Small intestine (tissue), 7 donors: Measurements from ENCODE around the gene RAD51C. TPM values are rescaled to one million over a fixed set of nuclear protein-coding genes. Genes with fewer than 3 reads are reported as not detected.
A peak's percentile ranks its signal among the peaks of the same experiment; 100 is the strongest.
"Not testable (repeated sequence)": the region's sequence is repeated elsewhere in the genome, so short reads cannot be mapped to it uniquely, and the experiment has no call there.

Source experiments
- DNase-seq, 2 donors: peaks; one replicate each; pipeline versions ENCODE4 v3.0.0 to v3.0.0-alpha.2; 2013
- FAIRE-seq: peaks from 2 replicates; lab custom pipeline; 2012; peaks lifted over from hg19 to GRCh38; lab: Jason Lieb, UNC
- H3K27ac ChIP-seq, 3 donors: one replicate each; pipeline ENCODE4 v1.5.1; 2013; ENCODE audit warnings: low read length in 2 of 3, mild to moderate bottlenecking in 2 of 3, control low read depth in 1 of 3, inconsistent platforms in 1 of 3, low read depth in 1 of 3, moderate library complexity in 1 of 3
- H3K27me3 ChIP-seq, 3 donors: one replicate each; pipeline ENCODE4 v1.6.1; 2013; ENCODE audit warnings: low read length in 3 of 3, inconsistent platforms in 1 of 3; ENCODE audit not compliant: control insufficient read depth in 3 of 3, insufficient read depth in 3 of 3
- H3K36me3 ChIP-seq, 3 donors: one replicate each; pipeline ENCODE4 v1.6.1; 2013; ENCODE audit warnings: low read length in 3 of 3, inconsistent platforms in 1 of 3, low read depth in 1 of 3, mild to moderate bottlenecking in 1 of 3, moderate library complexity in 1 of 3; ENCODE audit not compliant: control insufficient read depth in 3 of 3, insufficient read depth in 2 of 3
- H3K4me1 ChIP-seq, 3 donors: one replicate each; pipeline ENCODE4 v1.6.1; 2013; ENCODE audit warnings: low read length in 2 of 3, inconsistent platforms in 1 of 3, low read depth in 1 of 3, mild to moderate bottlenecking in 1 of 3, moderate library complexity in 1 of 3; ENCODE audit not compliant: control insufficient read depth in 3 of 3, insufficient read depth in 2 of 3
- H3K4me3 ChIP-seq, 3 donors: one replicate each; pipeline ENCODE4 v1.5.1; 2013; ENCODE audit warnings: low read length in 3 of 3, control low read depth in 1 of 3, inconsistent platforms in 1 of 3, low read depth in 1 of 3, mild to moderate bottlenecking in 1 of 3, moderate library complexity in 1 of 3
- H3K9me3 ChIP-seq, 2 donors: one replicate each; pipeline ENCODE4 v1.6.1; 2013; ENCODE audit warnings: low read depth in 1 of 2, low read length in 1 of 2; ENCODE audit not compliant: control insufficient read depth in 2 of 2, insufficient read depth in 1 of 2
- WGBS, 3 donors: extraction: QIAGEN DNeasy Blood & Tissue Kit; methylation state at CpG; one replicate each; pipeline ENCODE4 v1.1.7; 2013; 5-methylcytosine and 5-hydroxymethylcytosine counted together
- polyA plus RNA-seq, 4 donors: library from polyadenylated mRNA; stranded (reverse) in 3 of 4; unstranded in 1 of 4; fragments of 200-250 nt in 3 of 4; fragments of 120-200 nt in 1 of 4; gene quantifications; one replicate each; pipeline versions ENCODE4 v1.2.1 to v1.2.3, GENCODE V29; 2013
- donor health status: healthy with polysubstance abuse.
- donor health status: control.
- donor health status: control.
- donor health status: Bipolar disorder and iron deficiency.
- donor health status: healthy.

RAD51C gene
- polyA plus RNA-seq, 4 donors: 6.9 to 19.1 (median 13.5) TPM

DNA sequence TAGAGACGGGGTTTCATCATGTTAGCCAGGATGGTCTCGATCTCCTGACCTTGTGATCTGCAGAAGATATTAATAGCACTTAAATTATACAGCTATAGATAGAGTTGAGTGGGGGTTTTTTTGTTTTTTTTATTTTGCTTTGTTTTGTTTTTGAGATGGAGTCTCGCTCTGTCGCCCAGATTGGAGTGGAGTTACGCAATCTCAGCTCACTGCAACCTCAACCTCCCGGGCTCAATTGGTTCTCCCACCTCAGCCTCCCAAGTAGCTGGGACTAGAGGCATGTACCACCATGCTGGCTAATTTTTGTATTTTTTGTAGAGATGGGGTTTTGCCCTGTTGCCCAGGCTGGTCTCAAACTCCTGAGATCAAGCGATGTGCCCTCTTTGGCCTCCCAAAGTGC lies 2.4 kb upstream of the RAD51C start:
- not testable (repeated sequence) for H3K4me1 ChIP-seq, DNase-seq, H3K27ac ChIP-seq, H3K36me3 ChIP-seq, H3K27me3 ChIP-seq, FAIRE-seq, H3K9me3 ChIP-seq, H3K4me3 ChIP-seq
- WGBS, 3 donors: 93 to 94% (median 94%) methylated on average over 7 of the region's 7 CpGs

DNA sequence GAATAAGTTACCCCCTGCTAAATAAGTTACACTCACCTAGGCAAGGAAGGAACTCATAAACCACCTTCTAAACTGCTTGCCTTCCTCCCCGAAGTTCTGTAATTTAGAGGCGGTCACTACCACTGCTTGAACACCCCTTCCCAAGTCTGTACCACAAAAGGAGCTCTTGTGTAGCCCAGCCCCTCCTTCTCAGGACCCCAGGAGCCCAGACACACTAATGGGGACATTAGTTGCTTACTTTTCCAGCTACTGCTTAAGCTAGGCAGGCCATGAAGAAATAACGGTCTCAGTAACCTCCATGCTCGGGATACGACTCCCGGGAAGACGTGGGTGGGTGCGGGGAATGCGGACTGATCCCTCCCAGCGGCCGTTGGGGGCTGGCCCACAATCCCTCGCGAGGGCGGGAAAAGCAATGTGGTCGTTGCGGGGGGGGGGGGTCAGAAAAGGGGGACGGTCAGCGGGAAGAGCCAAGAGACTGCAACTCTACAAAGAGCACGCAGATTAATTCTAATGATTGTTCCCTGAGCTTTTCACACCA lies 632 bp upstream of the RAD51C start, which contains the start of gene TEX14:
Gene TEX14 (minus strand): TSS at position 345 of the 538 bp plus-strand sequence. CDS start 40,044 bp downstream, outside the sequence.
- DNase-seq (no peak), FAIRE-seq (no peak)
- peak within 1 kb of the TSS in 2 of 3 donors; percentile 87 to 88 for H3K27ac ChIP-seq
- H3K4me3 ChIP-seq: peak within 1 kb of the TSS; percentile 65 to 81 (median 81)
- 87 to 97% (median 92%) methylated on average over 17 to 19 of the region's 19 CpGs for whole genome bisulfite sequencing, 3 donors
- H3K27me3 ChIP-seq: peaks cover 0 to 2% (median 0%) of the 10 kb centered on the region in 3 donors
- peaks cover 0 to 6% of the 10 kb centered on the region in 2 donors for H3K9me3 ChIP-seq
- peaks cover 0 to 7% (median 3%) of the 10 kb centered on the region in 3 donors for H3K4me1 ChIP-seq
- peaks cover 0 to 3% (median 0%) of the 10 kb centered on the region in 3 donors for H3K36me3 ChIP-seq

DNA sequence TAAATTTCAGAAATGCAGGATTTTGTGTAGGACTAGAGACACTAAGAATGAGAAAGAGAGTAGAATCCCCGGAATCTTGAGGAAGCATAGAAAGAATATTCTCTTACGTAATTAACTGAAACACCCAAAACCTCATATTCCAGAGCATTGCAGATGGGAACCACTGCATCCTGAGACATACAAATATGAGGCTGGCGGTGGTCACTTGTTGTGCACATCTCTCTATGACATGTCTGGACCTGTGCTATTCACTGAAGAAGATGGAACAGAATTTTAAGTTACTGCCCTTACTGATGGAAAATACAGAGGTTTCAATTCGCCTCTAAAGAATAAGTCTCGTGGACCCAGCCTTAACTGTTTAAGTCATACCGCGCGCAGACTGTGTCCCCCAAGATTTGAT lies 806 bp downstream of the RAD51C start:
- Histone ChIP-seq H3K36me3 (peaks cover 0 to 3% (median 0%) of the 10 kb centered on the region in 3 donors), H3K27ac (no peak overlapping the region), H3K27me3 (no peaks in the 10 kb centered on the region), H3K4me1 (peaks cover 0 to 7% (median 3%) of the 10 kb centered on the region in 3 donors), H3K9me3 (peaks cover 0 to 6% of the 10 kb centered on the region in 2 donors), H3K4me3 (peak overlapping the region in 2 of 3 donors; percentile 65 to 81)
- DNase-seq (no peak), FAIRE-seq (no peak)
- WGBS, 3 donors: 68 to 76% (median 74%) methylated on average over 8 of the region's 8 CpGs

DNA sequence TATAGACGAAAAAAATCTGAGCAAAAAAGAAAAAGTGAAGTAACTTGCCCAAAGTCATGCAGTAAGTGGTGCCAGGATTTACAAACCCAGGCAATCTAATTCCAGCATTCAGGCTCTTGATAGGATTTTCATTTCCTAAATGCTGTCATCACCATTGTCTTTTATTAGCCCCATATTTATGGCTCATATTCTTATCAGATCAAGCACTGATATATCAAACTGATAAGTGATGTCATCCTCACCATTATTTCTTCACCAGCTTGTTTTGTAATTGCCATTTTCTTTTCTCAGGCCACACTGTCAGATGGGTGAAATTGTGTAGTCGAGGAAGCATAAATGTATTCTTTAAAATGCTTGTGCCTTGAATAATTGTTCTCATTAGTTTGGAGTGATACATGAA lies 1.3 kb downstream of the RAD51C start:
- WGBS, 3 donors: 76 to 83% (median 83%) methylated on average over 2 of the region's 2 CpGs
- no peak for FAIRE-seq
- no peak for DNase-seq
- Histone ChIP-seq H3K9me3 (peaks cover 0 to 6% of the 10 kb centered on the region in 2 donors), H3K27ac (no peak overlapping the region), H3K36me3 (peaks cover 0 to 7% (median 0%) of the 10 kb centered on the region in 3 donors), H3K4me1 (peaks cover 0 to 7% (median 3%) of the 10 kb centered on the region in 3 donors), H3K27me3 (no peaks in the 10 kb centered on the region), H3K4me3 (no peak overlapping the region)

DNA sequence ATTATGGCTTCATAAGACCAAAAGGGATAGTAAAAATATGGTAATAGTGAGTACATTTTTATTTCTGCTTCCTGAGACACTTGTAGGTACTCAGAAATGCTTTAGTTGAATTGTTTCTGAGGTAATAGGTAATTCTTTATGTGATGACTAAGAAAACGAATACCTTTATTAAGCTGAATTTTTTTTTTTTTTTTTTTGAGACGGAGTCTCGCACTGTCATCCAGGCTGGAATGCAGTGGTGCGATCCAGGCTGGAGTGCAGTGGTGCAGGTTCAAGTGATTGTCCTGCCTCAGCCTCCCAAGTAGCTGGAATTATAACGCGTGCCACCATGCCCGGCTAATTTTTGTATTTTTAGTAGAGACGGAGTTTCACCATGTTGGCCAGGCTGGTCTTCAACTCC lies 1.9 kb downstream of the RAD51C start:
- Histone ChIP-seq H3K36me3 (peaks cover 0 to 7% (median 0%) of the 10 kb centered on the region in 3 donors), H3K9me3 (peaks cover 0 to 6% of the 10 kb centered on the region in 2 donors), H3K27ac (no peak overlapping the region), H3K27me3 (no peaks in the 10 kb centered on the region), H3K4me3 (no peak overlapping the region), H3K4me1 (peaks cover 0 to 7% (median 3%) of the 10 kb centered on the region in 3 donors)
- no peak for FAIRE-seq
- 95 to 98% (median 95%) methylated on average over 7 to 8 of the region's 8 CpGs for WGBS, 3 donors
- no peak for DNase-seq

DNA sequence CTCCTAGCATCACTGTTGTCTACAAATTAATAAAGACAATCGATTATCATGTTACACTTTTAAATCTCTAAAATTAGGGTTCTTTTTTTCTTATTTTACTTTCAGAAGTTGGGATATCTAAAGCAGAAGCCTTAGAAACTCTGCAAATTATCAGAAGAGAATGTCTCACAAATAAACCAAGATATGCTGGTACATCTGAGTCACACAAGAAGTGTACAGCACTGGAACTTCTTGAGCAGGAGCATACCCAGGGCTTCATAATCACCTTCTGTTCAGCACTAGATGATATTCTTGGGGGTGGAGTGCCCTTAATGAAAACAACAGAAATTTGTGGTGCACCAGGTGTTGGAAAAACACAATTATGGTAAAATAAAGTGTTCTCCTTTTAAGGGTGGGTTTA lies 2.4 kb downstream of the RAD51C start:
- DNase-seq (no peak), FAIRE-seq (no peak)
- Histone ChIP-seq H3K27me3 (no peaks in the 10 kb centered on the region), H3K27ac (no peak overlapping the region), H3K4me3 (no peak overlapping the region), H3K4me1 (peaks cover 0 to 7% (median 3%) of the 10 kb centered on the region in 3 donors), H3K9me3 (peaks cover 0 to 6% of the 10 kb centered on the region in 2 donors), H3K36me3 (peaks cover 0 to 9% (median 0%) of the 10 kb centered on the region in 3 donors)
- 89 to 98% (median 94%) methylated on average over 1 of the region's 1 CpG for WGBS, 3 donors

DNA sequence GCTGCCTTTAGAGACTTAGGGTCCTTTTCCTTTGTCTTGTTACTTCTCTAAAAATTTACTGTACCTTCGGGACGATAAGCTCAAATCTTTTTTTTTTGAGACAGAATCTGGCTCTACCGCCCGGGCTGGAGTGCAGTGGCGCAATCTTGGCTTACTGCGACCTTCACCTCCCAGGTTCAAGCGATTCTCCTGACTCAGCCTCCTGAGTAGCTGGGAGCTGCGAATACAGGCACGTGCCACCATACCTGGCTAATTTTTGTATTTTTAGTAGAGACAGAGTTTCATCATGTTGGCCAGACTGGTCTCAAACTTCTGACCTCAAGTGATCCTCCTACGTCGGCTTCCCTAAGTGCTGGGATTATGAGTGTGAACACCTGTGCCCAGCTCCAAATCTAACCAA lies 7.4 kb downstream of the RAD51C start:
- FAIRE-seq (no peak), DNase-seq (no peak)
- H3K4me1 ChIP-seq: no peaks in the 10 kb centered on the region
- H3K27me3 ChIP-seq: no peaks in the 10 kb centered on the region
- H3K9me3 ChIP-seq: no peaks in the 10 kb centered on the region
- H3K36me3 ChIP-seq: peaks cover 0 to 23% (median 2%) of the 10 kb centered on the region in 3 donors
- WGBS, 3 donors: 96 to 98% (median 97%) methylated on average over 11 of the region's 11 CpGs
- no peak overlapping the region for H3K4me3 ChIP-seq
- no peak overlapping the region for H3K27ac ChIP-seq

DNA sequence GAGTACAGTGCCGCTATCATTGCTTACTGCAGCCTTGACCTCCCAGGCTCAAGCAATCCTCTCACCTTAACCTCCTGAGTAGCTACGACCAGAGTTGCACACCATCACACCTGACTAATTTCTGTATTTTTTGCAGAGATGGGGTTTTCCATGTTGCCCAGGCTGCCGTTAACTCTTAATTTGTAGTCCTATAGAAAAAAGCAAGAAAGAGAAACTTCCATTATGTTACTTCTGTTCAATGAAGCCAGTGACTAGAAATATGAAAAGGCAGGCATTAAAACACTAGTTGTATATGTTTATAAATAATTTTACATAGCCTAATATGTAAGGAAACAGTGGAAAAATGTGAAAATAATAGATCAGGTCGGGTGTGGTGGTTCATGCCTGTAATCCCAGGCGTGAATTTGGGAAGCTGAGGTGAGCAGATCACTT lies 9.7 kb downstream of the RAD51C start:
- DNase-seq (no peak), FAIRE-seq (no peak)
- Histone ChIP-seq H3K27me3 (no peaks in the 10 kb centered on the region), H3K9me3 (no peaks in the 10 kb centered on the region), H3K4me1 (no peaks in the 10 kb centered on the region), H3K27ac (no peak overlapping the region), H3K4me3 (no peak overlapping the region), H3K36me3 (peaks cover 0 to 28% (median 2%) of the 10 kb centered on the region in 3 donors)
- 74 to 89% (median 81%) methylated on average over 5 of the region's 5 CpGs for WGBS, 3 donors
